Measurements from ENCODE around the gene SPARCL1. TPM values are rescaled to one million over a fixed set of nuclear protein-coding genes. Genes with fewer than 3 reads are reported as not detected.

SPARCL1 gene
- total and polyA plus RNA-seq, 2 donors (not counting 1 experiment from before 2014, with no cell fraction given): 0.64 to 4.1 TPM

- H2AFZ ChIP-seq (ENCODE audit: low read length): no peak overlapping the region
- H3K9ac ChIP-seq (ENCODE audit: insufficient read depth, low read length): no peak overlapping the region
- no peak overlapping the region for H3K4me3 ChIP-seq (replicated peaks in 1 of 4; ENCODE audit: control extremely low read depth in 1 of 4, insufficient read depth in 1 of 4, low read depth in 3 of 4, low read length in 4 of 4)
- no peak overlapping the region for H3K27ac ChIP-seq (ENCODE audit: insufficient read depth, low read length)
- H3K36me3 ChIP-seq (ENCODE audit: control insufficient read depth, insufficient read depth, low read length): no peaks in the 10 kb centered on the region
- H3K79me2 ChIP-seq (ENCODE audit: control insufficient read depth, insufficient read depth, low read length): no peaks in the 10 kb centered on the region
- peak in 1 of 2 donors; percentile 8 for DNase-seq (ENCODE audit: low read depth in 2 of 2)
- H4K20me1 ChIP-seq (ENCODE audit: control insufficient read depth, extremely low read depth, insufficient read depth, low read length): no peaks in the 10 kb centered on the region
- H3K27me3 ChIP-seq (ENCODE audit: control insufficient read depth, insufficient read depth, low read length): no peaks in the 10 kb centered on the region
- H3K4me2 ChIP-seq (ENCODE audit: extremely low read depth, insufficient read depth, low read length): no peak overlapping the region
- TF ChIP-seq CTCF (conservative IDR thresholded peaks at IDR 0.05 in 1 of 2, IDR thresholded peaks at IDR 0.05 in 1 of 2; ENCODE audit: low read depth in 1 of 2, low read length in 2 of 2): no peak
- no peak for TF ChIP-seq EZH2 (IDR thresholded peaks at IDR 0.05; ENCODE audit: low read length, missing control alignments)
- no peaks in the 10 kb centered on the region for H3K9me3 ChIP-seq (ENCODE audit: control insufficient read depth, insufficient read depth, low read depth, low read length)
- no peaks in the 10 kb centered on the region for H3K4me1 ChIP-seq (ENCODE audit: control insufficient read depth, extremely low read depth, insufficient read depth, low read length)
These were observed 59.8 kb downstream of the SPARCL1 start for GRCh38 chr4:87469390-87469789.

- Histone ChIP-seq H3K4me3 (replicated peaks in 1 of 4; ENCODE audit: control extremely low read depth in 1 of 4, insufficient read depth in 1 of 4, low read depth in 3 of 4, low read length in 4 of 4) (no peak overlapping the region), H3K4me2 (ENCODE audit: extremely low read depth, insufficient read depth, low read length) (no peak overlapping the region), H2AFZ (ENCODE audit: low read length) (no peak overlapping the region), H4K20me1 (ENCODE audit: control insufficient read depth, extremely low read depth, insufficient read depth, low read length) (no peaks in the 10 kb centered on the region), H3K9me3 (ENCODE audit: control insufficient read depth, insufficient read depth, low read depth, low read length) (no peaks in the 10 kb centered on the region), H3K9ac (ENCODE audit: insufficient read depth, low read length) (no peak overlapping the region), H3K27me3 (ENCODE audit: control insufficient read depth, insufficient read depth, low read length) (no peaks in the 10 kb centered on the region), H3K79me2 (ENCODE audit: control insufficient read depth, insufficient read depth, low read length) (no peaks in the 10 kb centered on the region), H3K36me3 (ENCODE audit: control insufficient read depth, insufficient read depth, low read length) (no peaks in the 10 kb centered on the region), H3K4me1 (ENCODE audit: control insufficient read depth, extremely low read depth, insufficient read depth, low read length) (no peaks in the 10 kb centered on the region), H3K27ac (ENCODE audit: insufficient read depth, low read length) (no peak overlapping the region)
- peak; percentile 30 to 59 for TF ChIP-seq CTCF (conservative IDR thresholded peaks at IDR 0.05 in 1 of 2, IDR thresholded peaks at IDR 0.05 in 1 of 2; ENCODE audit: low read depth in 1 of 2, low read length in 2 of 2)
- TF ChIP-seq EZH2 (IDR thresholded peaks at IDR 0.05; ENCODE audit: low read length, missing control alignments): no peak
- DNase-seq (ENCODE audit: low read depth in 2 of 2): peak; percentile 48 to 79
These were observed 63.3 kb downstream of the SPARCL1 start for GRCh38 chr4:87465739-87466366.

- no peaks in the 10 kb centered on the region for H3K27me3 ChIP-seq (ENCODE audit: control insufficient read depth, insufficient read depth, low read length)
- H3K4me3 ChIP-seq (replicated peaks in 1 of 4; ENCODE audit: control extremely low read depth in 1 of 4, insufficient read depth in 1 of 4, low read depth in 3 of 4, low read length in 4 of 4): no peak overlapping the region
- no peak overlapping the region for H3K27ac ChIP-seq (ENCODE audit: insufficient read depth, low read length)
- no peaks in the 10 kb centered on the region for H3K36me3 ChIP-seq (ENCODE audit: control insufficient read depth, insufficient read depth, low read length)
- no peak for TF ChIP-seq CTCF (conservative IDR thresholded peaks at IDR 0.05 in 1 of 2, IDR thresholded peaks at IDR 0.05 in 1 of 2; ENCODE audit: low read depth in 1 of 2, low read length in 2 of 2)
- TF ChIP-seq EZH2 (IDR thresholded peaks at IDR 0.05; ENCODE audit: low read length, missing control alignments): no peak
- H3K79me2 ChIP-seq (ENCODE audit: control insufficient read depth, insufficient read depth, low read length): no peaks in the 10 kb centered on the region
- no peak overlapping the region for H3K9ac ChIP-seq (ENCODE audit: insufficient read depth, low read length)
- no peak overlapping the region for H2AFZ ChIP-seq (ENCODE audit: low read length)
- H3K4me1 ChIP-seq (ENCODE audit: control insufficient read depth, extremely low read depth, insufficient read depth, low read length): no peaks in the 10 kb centered on the region
- DNase-seq (ENCODE audit: low read depth in 2 of 2): no peak
- H4K20me1 ChIP-seq (ENCODE audit: control insufficient read depth, extremely low read depth, insufficient read depth, low read length): no peaks in the 10 kb centered on the region
- no peaks in the 10 kb centered on the region for H3K9me3 ChIP-seq (ENCODE audit: control insufficient read depth, insufficient read depth, low read depth, low read length)
- no peak overlapping the region for H3K4me2 ChIP-seq (ENCODE audit: extremely low read depth, insufficient read depth, low read length)
These were observed 67.1 kb downstream of the SPARCL1 start for GRCh38 chr4:87462102-87462501.
